Activated CD8-positive, alpha-beta memory T cell treated with anti-CD3 and anti-CD28 coated beads, Interleukin-2, amount 50 U/mL, for 24 hours (primary cell): ENCODE data around the gene ARFGEF2.
"Not testable (repeated sequence)": the region's sequence is repeated elsewhere in the genome, so short reads cannot be mapped to it uniquely, and the experiment has no call there.

Experiments
- DNase-seq: peaks from one replicate; pipeline ENCODE4 v3.0.0-alpha.2; 2020; ENCODE audit errors: extremely low read depth

The ARFGEF2 gene

DNA sequence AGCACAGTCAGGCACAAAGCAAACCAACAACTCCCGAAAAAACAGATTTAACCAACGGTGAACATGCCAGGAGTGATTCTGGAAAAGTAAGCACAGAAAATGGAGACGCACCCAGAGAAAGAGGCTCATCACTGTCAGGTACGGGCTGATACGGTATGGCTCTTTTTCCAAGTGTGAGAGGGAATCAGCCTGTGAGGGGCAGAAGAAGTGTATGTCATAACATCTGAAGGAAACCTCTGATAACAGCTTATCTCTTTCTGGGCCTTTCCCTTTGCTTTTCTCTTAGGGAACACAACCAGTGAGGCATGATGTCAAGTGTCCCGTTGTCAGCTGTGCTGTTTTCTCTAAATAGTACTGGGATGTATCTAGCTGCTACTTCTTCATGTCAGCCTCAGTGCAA, 32.1 kb downstream of the ARFGEF2 start:
- no peak for DNase-seq

DNA sequence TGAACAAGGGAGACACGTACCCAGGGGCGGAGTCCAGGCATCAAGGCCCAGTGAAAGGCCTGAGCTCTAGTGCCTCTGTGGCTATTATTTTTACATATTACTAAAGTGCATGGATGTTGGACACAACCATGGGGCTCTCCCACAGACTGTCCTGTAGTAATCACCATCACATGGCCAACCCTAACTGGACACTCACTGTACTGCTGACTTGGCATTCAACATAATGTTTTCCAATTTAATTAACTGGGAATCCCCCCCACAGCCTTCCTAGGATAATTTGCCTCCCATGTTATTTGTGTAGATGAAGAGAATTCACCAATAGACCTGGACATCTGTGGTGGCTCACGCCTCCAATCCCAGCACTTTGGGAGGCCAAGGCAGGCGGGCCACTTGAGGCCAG, 34.5 kb downstream of the ARFGEF2 start:
- DNase-seq = no peak

GRCh38 chr20:48957053-48957481, 35.6 kb downstream of the ARFGEF2 start:
- DNase-seq = no peak

DNA sequence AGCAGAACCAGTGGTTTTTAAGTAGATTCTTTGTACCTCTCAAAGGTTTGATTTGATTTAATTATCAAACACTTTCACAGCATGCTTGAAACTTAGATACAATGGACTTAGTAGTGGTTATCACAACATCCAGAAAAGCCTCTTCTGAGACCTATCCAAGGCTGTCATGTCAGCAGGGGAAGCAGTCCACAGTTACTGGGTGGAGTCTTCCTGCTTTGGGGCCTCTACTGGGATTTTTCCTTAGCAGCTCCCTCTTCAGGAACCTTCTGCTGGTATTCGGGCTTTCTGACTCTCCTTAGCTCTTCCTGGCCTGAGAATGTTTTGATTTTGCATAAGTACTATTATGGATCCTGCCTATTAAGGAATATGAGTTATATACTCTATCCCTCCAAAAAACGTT, 36.0 kb downstream of the ARFGEF2 start:
- no peak for DNase-seq

DNA sequence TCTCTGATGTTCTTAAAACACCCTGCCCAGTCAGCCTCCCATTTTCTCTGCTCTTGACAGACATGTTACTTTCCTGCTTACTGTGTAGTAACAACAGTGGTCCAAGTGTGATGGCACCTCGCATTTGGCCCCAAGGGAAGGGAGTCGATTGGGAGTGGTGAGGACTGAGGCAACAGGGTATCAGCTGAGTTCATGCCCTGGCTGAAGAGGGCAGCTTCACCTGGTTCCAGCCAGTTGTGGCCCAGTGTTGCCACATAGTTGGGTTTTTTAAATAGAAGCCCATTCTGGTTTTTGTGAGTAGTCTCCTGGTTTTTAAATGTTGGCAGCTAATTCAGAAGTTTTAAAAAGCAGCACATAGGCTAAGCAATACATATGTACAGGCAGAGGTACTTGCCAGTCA, 37.2 kb downstream of the ARFGEF2 start:
- no peak for DNase-seq

DNA sequence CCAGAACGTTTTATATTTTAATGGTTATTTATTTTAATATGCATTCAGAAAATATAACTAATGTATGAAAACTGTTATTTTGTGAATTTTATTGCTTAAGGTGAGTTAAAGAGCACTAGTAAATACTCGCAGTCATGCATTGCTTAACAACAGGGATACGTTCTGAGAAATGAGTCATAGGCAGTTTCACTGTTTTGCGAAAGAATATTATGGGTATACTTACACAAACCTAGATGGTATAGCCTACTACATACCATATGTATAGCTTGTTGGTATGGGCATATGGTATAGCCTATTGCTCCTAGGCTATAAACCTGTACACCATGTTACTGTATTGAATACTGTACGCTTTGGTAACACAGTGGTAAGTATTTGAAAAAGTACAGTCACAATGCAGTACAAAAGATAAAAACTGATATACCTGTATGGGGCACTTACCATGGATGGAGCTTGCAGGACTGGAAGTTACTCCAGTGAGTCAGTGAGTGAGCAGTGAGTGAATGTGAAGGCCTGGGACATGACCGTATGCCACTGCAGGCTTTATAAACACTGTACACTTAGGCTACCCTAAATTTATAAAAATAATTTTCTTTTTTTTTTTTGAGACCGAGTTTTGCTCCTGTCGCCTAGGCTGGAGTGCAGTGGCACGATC, 38.5 kb downstream of the ARFGEF2 start:
- DNase-seq = no peak

DNA sequence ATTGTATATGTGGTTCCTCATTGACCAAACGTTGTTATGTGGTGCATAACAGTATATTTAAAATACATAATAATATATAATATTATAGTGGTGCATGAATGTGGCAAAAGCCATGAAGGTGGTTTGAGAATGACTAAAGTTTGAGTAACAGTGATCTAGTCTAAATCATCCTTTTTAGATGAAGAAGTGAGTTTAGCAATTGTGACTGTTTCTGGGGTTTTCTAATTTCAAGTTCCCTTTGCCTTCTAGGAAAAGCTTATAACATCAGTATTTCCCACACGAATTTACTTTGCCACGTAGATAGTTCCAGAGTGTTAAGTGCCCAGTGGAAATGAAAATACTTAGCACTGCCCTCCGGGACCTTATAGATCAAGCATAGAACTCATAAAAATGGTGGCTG, 40.9 kb downstream of the ARFGEF2 start:
- DNase-seq = no peak

DNA sequence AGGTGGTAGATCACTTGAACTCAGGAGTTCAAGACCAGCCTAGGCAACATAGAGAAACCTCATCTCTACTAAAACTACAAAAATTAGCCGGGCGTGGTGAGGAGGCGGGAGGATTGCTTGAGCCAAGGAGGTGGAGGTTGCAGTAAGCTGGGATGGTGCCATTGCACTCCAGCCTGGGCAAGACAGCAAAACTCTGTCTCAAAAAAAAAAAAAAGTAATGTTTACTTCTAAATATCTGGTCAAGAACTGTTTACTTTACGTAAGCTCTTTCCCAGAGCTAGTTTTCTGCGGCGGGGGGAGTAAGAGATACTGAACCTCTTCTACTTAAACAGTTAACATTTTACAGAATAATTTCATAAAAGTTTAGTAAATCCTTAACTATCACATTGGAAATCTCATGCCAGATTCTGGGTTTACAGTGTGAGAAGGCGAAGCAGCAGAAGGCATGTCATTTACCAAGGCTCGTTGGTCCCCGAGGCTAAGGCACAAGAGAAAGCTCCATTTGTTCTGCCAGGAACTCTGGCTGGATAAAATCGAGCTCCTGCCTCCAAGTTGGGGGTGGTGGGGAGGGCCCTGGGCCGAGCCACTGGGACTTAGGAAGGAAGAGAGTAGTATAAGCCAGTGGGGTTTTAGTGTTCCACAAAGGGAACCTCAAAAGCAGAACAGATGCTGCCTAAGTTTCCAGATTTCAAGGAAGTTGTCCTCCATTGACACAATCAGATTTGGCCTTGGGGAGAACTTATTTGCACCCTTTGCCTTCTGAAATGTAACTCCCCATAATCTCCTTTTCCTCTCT, 41.7 kb downstream of the ARFGEF2 start:
- no peak for DNase-seq

DNA sequence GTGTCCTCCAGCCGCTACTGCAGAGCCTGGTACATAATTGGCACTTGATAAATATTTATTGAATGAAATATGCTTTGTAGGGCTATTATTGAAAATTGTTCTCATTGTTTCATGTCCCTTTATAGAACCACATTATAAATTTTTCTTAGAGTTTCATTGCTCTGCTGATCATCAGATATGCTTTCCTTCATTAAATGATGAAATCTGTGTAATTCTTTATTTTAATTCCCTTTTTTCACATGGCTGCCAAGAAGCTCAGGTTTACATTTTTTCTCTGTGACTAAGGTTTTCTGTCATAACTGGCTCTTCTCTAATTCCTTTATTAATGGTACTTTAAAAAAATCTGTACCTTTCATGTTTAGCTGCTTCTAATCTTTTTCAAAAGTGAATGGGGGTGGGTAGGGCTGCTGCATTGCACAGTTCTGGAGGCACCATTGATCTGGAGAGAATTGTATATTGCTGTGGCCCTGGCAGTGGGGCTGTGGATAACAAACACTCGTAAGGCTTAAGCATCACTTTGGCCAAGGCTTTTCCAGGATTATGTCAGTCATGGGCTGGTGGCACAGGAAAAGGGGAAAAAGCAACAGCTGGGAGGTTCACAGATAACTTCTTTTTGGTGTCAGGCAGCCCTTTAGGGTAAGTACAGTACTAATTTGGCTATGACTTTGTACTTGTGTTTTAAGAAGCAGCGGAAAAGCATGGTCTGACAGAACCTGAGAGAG, 43.8 kb downstream of the ARFGEF2 start:
- DNase-seq = no peak

GRCh38 chr20:48970681-48971365, 49.3 kb downstream of the ARFGEF2 start:
- no peak for DNase-seq

- no peak for DNase-seq
Observed at GRCh38 chr20:48971956-48972355, 50.4 kb downstream of the ARFGEF2 start.

- no peak for DNase-seq
Observed at GRCh38 chr20:48972816-48973215, 51.3 kb downstream of the ARFGEF2 start.

DNA sequence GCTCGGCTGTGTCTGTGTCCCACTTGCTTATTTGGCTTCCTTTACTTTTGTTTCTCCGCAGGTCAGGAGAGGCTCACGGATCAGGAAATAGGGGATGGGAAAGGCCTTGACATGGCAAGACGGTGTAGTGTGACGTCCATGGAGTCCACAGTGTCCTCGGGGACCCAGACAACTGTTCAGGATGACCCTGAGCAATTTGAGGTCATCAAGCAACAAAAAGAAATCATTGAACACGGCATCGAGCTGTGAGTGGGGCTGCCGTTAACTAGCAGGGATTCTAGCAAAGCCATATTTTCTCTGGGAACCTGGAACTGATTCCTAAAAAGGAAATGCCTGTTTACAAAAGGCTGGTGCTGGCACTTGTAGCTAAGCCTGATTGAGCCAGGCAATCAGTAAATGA, 54.4 kb downstream of the ARFGEF2 start:
- no peak for DNase-seq

DNA sequence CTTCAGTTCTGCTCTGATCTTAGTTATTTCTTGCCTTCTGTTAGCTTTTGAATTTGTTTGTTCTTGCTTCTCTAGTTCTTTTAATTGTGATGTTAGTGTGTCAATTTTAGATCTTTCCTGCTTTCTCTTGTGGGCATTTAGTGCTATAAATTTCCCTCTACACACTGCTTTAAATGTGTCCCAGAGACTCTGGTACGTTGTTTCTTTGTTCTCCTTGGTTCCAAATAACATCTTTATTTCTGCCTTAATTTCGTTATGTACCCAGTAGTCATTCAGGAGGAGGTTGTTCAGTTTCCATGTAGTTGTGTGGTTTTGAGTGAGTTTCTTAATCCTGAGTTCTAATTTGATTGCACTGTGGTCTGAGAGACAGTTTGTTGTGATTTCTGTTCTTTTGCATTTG, 58.5 kb downstream of the ARFGEF2 start:
- DNase-seq = not testable (repeated sequence)

DNA sequence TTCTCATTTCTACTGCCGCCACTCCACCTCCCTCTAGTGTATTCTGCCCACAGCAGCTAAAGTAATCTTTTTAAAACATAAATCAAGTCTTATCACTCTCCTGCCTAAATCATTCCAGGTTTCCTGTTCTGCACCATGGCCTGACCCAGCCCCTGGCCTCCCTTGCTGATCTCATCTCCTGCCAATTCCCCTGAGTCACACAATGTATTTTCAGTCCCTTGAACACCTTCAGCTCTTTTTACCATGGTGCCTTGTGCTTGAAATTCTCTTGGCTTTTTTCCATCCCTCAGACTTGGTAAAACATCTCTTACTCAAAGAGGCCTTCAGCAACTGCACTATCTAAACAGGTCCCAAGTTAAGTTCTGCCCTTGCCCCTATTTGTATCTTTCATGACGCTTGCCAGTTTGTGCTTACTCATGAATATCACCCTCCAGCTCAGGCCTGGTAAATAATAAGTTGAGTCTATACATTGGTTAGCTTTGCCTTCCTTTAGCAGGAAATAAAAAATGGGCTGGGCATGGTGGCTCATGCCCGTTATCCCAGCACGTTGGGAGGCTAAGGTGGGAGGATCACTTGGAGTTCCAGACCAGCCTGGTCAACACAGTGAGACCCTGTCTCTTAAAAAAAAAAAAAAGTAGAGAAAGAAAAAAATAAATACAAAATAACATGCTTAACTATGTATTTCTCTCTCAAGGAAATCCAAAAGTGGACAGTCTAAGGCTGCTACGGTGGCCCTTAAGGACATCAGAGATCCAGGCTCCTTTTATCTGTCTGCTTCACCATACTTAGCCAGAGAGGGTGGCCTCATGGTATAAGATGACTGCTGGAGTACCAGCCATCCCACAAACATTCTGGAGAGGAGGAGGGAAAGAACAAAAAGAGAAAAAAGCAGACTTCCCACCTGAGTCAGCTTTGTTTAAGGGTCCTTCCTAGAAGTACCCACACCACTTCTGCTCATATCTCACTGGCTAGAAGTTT, 62.2 kb downstream of the ARFGEF2 start:
- DNase-seq = no peak

DNA sequence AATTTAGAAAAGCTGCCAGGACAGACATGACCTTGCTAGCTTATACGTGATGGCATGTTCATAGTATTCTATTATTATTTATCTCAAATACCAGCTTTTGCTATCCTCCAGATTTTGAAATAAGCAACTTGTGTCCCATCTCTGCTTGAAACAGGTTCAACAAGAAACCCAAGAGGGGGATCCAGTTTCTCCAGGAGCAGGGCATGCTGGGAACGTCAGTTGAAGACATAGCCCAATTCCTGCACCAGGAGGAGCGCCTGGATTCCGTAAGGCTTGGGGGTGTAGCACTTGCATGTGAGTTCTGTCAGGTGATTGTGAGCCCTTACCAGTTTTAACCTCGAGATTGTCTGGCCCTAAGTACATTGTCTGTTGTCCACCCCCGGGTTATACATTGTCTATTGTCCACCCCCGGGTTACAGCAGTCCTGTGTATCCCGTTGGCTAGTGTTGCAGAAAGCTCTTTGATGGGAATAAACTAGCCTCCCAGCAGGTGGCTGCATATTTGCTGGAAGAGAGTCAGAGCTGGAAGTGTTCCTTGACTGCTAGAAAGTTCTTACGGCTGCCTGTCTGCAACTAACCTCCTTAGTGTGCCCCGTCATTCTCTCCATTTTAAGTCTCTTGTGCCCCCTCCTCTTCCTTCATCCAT, 63.2 kb downstream of the ARFGEF2 start:
- DNase-seq = no peak

GRCh38 chr20:48986899-48987298, 65.4 kb downstream of the ARFGEF2 start:
- DNase-seq = no peak

- no peak for DNase-seq
Observed at GRCh38 chr20:48990467-48990866, 69.0 kb downstream of the ARFGEF2 start.

DNA sequence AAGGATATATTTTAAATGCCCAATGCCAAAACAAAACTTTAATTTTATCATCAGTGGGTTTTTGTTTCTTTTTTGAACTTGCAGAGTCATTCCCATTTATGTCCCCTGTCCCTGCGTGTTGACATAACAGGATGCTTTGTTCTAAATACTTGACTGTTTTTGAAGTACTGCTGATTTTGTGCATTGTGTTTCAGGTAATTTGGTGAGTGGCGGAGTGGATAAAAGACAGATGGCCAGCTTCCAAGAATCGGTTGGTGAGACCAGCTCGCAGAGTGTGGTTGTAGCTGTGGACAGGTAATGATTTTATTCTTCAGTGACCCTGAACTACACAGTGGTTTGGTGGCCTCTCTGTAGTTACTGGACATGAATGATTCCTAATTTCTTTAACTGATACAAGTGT, 74.1 kb downstream of the ARFGEF2 start:
- no peak for DNase-seq
